GM19395 (cell line): Measurements from ENCODE around the gene CYP21A2.
"Not testable (repeated sequence)": the region's sequence is repeated elsewhere in the genome, so short reads cannot be mapped to it uniquely, and the experiment has no call there.

ENCODE experiments used
- ATAC-seq: cut with Tn5 transposase; IDR thresholded peaks from one replicate; pipeline ENCODE4 v1.9.1; 2021; ENCODE audit warnings: mild to moderate bottlenecking, moderate library complexity; ENCODE audit not compliant: unreplicated experiment

The CYP21A2 gene

GRCh38 chr6:32037598-32038524 lies at the start of gene CYP21A2:
Gene CYP21A2 (plus strand): TSS chr6:32038415. CDS start chr6:32038423, 8 bp downstream.
- ATAC-seq = not testable (repeated sequence)

- not testable (repeated sequence) for ATAC-seq
Observed at GRCh38 chr6:31989363-31989762, 48.9 kb upstream of the CYP21A2 start.

GRCh38 chr6:31994421-31994820 lies 43.8 kb upstream of the CYP21A2 start:
- ATAC-seq = not testable (repeated sequence)

- ATAC-seq = not testable (repeated sequence)
Observed at GRCh38 chr6:31996385-31996784, 41.8 kb upstream of the CYP21A2 start.

GRCh38 chr6:32002546-32003268 lies 35.5 kb upstream of the CYP21A2 start:
- ATAC-seq = not testable (repeated sequence)

GRCh38 chr6:32003301-32003700 lies 34.9 kb upstream of the CYP21A2 start:
- ATAC-seq = not testable (repeated sequence)

- ATAC-seq = not testable (repeated sequence)
Observed at GRCh38 chr6:32004393-32004792, 33.8 kb upstream of the CYP21A2 start.

GRCh38 chr6:32004864-32005537 lies 33.2 kb upstream of the CYP21A2 start:
- not testable (repeated sequence) for ATAC-seq

GRCh38 chr6:32005538-32005880 lies 32.7 kb upstream of the CYP21A2 start:
- ATAC-seq = not testable (repeated sequence)

GRCh38 chr6:32005991-32006529 lies 32.2 kb upstream of the CYP21A2 start:
- not testable (repeated sequence) for ATAC-seq

- not testable (repeated sequence) for ATAC-seq
Observed at GRCh38 chr6:32007086-32007485, 31.1 kb upstream of the CYP21A2 start.

GRCh38 chr6:32008037-32008436 lies 30.2 kb upstream of the CYP21A2 start:
- not testable (repeated sequence) for ATAC-seq

- not testable (repeated sequence) for ATAC-seq
Observed at GRCh38 chr6:32008616-32009015, 29.6 kb upstream of the CYP21A2 start.

- ATAC-seq = not testable (repeated sequence)
Observed at GRCh38 chr6:32009537-32009936, 28.7 kb upstream of the CYP21A2 start.

- not testable (repeated sequence) for ATAC-seq
Observed at GRCh38 chr6:32010856-32011530, 27.2 kb upstream of the CYP21A2 start.

GRCh38 chr6:32012941-32013617 lies 25.1 kb upstream of the CYP21A2 start:
- not testable (repeated sequence) for ATAC-seq

- not testable (repeated sequence) for ATAC-seq
Observed at GRCh38 chr6:32013738-32014137, 24.5 kb upstream of the CYP21A2 start.

- ATAC-seq = not testable (repeated sequence)
Observed at GRCh38 chr6:32014547-32014946, 23.7 kb upstream of the CYP21A2 start, which contains the start of gene C4B. Gene C4B (plus strand): TSS chr6:32014795. CDS start chr6:32014846, 51 bp downstream.

- ATAC-seq = not testable (repeated sequence)
Observed at GRCh38 chr6:32022100-32022499, 16.1 kb upstream of the CYP21A2 start.
